Activated naive CD8-positive, alpha-beta T cell treated with anti-CD3 and anti-CD28 coated beads, Interleukin-2, amount 10 ng/mL, durations not matched to agents 7 days and 5 days (primary cell): ENCODE measurements around the gene TNS3. TPM values are rescaled to one million over a fixed set of nuclear protein-coding genes. Genes with fewer than 3 reads are reported as not detected.
"Not testable (repeated sequence)": the region's sequence is repeated elsewhere in the genome, so short reads cannot be mapped to it uniquely, and the experiment has no call there.

ENCODE experiments used
- ATAC-seq: fragments of 150-1000 bp; cut with Tn5 transposase; one replicate; pipeline ENCODE4 v1.10.0; 2021; ENCODE audit warnings: low read depth, moderate library complexity
- POLR2A ChIA-PET: fragments of 350-600 bp; sonication (Branson Sonifier 250); formaldehyde crosslinking; loops from one replicate; lab custom pipeline; 2021; ENCODE audit warnings: antibody characterized with exemption; lab: Charles Lee
- DNase-seq: peaks from one replicate; pipeline ENCODE4 v3.0.0; 2021
- H3K27ac Mint-ChIP-seq: one replicate; pipeline ENCODE4 v1.8.0; 2022; ENCODE audit warnings: mild to moderate bottlenecking, mixed read lengths
- H3K27me3 Mint-ChIP-seq: one replicate; pipeline ENCODE4 v1.8.0; 2022; ENCODE audit warnings: mild to moderate bottlenecking, moderate library complexity, mixed read lengths
- H3K36me3 Mint-ChIP-seq: one replicate; pipeline ENCODE4 v1.8.0; 2021; ENCODE audit warnings: mild to moderate bottlenecking, mixed read lengths
- H3K4me1 Mint-ChIP-seq: one replicate; pipeline ENCODE4 v1.8.0; 2021; ENCODE audit warnings: mixed read lengths
- H3K4me3 Mint-ChIP-seq: one replicate; pipeline ENCODE4 v1.8.0; 2022; ENCODE audit warnings: mild to moderate bottlenecking, moderate library complexity, mixed read lengths
- H3K9me3 Mint-ChIP-seq: one replicate; pipeline ENCODE4 v1.8.0; 2021; ENCODE audit warnings: mixed read lengths
- total RNA-seq, 2 experiments: library from RNA; stranded (reverse); gene quantifications; one replicate each; pipeline ENCODE4 v1.2.3, GENCODE V29; 2021

TNS3 gene
- total RNA-seq, 2 experiments from 2014 or later = 1.1 to 2.0 TPM

GRCh38 chr7:47444376-47445098 lies 137.4 kb downstream of the TNS3 start:
- Mint-ChIP-seq H3K27me3 (peaks cover 2% of the 10 kb centered on the region), H3K9me3 (no peaks in the 10 kb centered on the region), H3K4me3 (no peak overlapping the region), H3K36me3 (no peaks in the 10 kb centered on the region), H3K27ac (no peak overlapping the region), H3K4me1 (no peaks in the 10 kb centered on the region)
- POLR2A ChIA-PET = no interaction called here
- ATAC-seq (no peak), DNase-seq (no peak)

DNA sequence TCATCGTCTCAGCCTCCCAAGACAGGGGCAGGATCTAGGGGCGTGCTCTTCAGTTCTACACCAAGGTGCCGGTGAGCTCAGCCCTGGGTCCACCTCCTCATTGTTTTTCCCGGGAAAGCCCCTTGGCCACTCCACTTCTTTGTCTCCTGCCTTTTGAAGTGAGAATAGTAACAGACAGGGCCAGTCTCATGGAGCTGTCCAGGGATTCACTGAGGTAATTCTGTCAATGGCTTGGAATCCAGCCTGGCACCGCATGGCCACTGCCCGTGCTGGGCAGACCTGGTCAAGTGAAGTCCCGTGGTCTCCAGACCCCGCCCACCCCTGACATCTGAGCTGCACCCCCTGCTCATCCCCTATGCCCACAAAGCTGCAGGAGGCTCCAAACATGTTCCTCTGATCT lies 138.9 kb downstream of the TNS3 start:
- H3K4me3 Mint-ChIP-seq = no peak overlapping the region
- H3K27ac Mint-ChIP-seq = no peak overlapping the region
- DNase-seq (no peak), ATAC-seq (no peak)
- POLR2A ChIA-PET = no interaction called here
- peaks cover 2% of the 10 kb centered on the region for H3K27me3 Mint-ChIP-seq
- no peaks in the 10 kb centered on the region for H3K4me1 Mint-ChIP-seq
- H3K36me3 Mint-ChIP-seq = no peaks in the 10 kb centered on the region
- H3K9me3 Mint-ChIP-seq = no peaks in the 10 kb centered on the region

DNA sequence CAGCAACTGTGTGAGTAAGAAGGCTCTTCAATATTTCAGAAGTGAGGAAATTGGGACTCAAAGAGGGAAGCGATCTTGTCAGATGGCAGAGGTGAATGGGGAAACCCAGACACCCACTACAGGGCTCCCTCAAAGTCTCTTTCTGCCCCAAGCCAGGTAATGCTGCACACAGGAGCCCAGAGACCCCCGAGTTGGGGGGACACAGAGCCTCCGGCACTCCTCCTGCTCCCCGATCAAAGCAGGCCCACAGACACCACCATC lies 139.4 kb downstream of the TNS3 start:
- H3K9me3 Mint-ChIP-seq = no peaks in the 10 kb centered on the region
- ATAC-seq = no peak
- H3K4me1 Mint-ChIP-seq = no peaks in the 10 kb centered on the region
- no peaks in the 10 kb centered on the region for H3K36me3 Mint-ChIP-seq
- H3K4me3 Mint-ChIP-seq = no peak overlapping the region
- no peak overlapping the region for H3K27ac Mint-ChIP-seq
- POLR2A ChIA-PET = no interaction called here
- no peaks in the 10 kb centered on the region for H3K27me3 Mint-ChIP-seq
- DNase-seq = no peak

DNA sequence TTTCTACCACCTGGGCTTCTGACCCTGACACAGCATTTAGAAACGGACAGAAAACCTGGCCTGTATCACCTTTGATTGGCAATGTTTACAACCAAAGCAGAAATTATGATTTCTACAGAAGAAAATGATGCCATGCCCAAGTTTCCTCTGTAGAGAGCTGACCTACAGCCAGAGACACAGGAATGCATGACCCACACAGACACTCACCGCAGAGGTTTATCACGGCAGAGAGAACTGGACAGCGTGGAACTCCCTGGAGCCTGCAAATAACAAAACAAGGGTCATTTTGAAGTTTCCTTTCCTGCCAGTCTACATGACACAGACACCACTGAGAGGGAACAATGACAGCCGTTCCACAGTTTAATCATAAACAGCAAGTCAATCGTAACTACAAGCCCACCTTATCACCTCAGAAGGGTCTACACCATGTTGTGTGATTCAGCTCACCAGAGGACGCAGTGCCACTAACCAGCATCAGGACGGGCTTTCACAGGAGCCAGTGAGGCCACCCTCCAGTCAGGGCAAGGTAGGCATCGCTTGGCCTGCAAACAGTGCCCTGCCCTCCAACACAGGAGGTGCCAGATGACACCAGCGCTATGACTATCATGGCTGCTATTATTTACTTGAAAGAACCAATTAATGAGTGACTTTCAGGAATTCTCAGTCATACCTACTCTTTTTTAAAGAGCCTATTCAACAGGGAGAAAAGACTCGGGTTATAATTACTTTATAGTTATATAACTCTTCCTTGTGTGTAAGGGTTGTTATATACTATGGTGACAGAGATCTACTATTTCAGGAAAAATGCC lies 139.9 kb downstream of the TNS3 start:
- Mint-ChIP-seq H3K27me3 (no peaks in the 10 kb centered on the region), H3K9me3 (no peaks in the 10 kb centered on the region), H3K36me3 (no peaks in the 10 kb centered on the region), H3K27ac (no peak overlapping the region), H3K4me3 (no peak overlapping the region), H3K4me1 (no peaks in the 10 kb centered on the region)
- POLR2A ChIA-PET = no interaction called here
- ATAC-seq (no peak), DNase-seq (no peak)

DNA sequence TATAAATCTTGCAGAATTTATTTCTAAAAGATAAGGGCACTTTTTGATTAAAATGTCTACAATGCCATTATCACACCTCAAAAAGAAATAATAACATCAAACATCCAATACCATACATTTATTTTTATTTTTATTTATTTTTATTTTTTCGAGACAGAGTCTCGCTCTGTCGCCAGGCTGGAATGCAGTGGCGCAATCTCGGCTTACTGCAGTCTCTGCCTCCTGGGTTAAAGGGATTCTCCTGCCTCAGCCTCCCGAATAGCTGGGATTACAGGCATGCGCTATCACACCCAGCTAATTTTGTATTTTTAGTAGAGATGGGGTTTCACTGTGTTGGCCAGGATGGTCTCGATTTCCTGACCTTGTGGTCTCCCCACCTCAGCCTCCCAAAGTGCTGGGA lies 140.9 kb downstream of the TNS3 start:
- ATAC-seq, H3K27me3 Mint-ChIP-seq, H3K27ac Mint-ChIP-seq: not testable (repeated sequence)

DNA sequence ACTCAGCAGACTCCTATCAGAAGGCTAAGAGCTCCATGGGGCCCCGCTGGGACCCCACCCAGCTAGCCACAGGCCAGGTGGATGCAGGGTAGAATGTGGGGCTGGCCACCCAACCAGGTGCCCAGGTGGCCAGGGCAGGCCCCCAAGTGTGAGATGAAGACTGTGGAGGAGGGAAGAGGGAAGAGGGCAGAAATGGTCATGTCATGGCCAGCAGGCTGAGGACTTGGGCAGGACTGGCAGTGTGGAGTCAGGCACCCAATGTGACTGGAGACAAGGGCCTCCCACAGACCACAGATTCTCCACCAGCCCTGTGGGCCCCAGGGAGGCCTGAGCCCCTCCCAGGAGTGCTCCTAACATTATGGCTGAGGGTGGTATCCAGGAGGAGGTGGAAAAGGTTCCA lies 141.6 kb downstream of the TNS3 start:
- ATAC-seq (no peak), DNase-seq (no peak)
- no peaks in the 10 kb centered on the region for H3K27me3 Mint-ChIP-seq
- H3K4me3 Mint-ChIP-seq = no peak overlapping the region
- H3K27ac Mint-ChIP-seq = no peak overlapping the region
- no peaks in the 10 kb centered on the region for H3K9me3 Mint-ChIP-seq
- no peaks in the 10 kb centered on the region for H3K36me3 Mint-ChIP-seq
- no peaks in the 10 kb centered on the region for H3K4me1 Mint-ChIP-seq
- POLR2A ChIA-PET = no interaction called here

More for the DNA sequence above, 140.9 kb downstream of the TNS3 start:
- POLR2A ChIA-PET, H3K36me3 Mint-ChIP-seq, H3K4me3 Mint-ChIP-seq, H3K9me3 Mint-ChIP-seq, DNase-seq, H3K4me1 Mint-ChIP-seq: not testable (repeated sequence)

GRCh38 chr7:47439181-47439667 lies 142.7 kb downstream of the TNS3 start:
- no peaks in the 10 kb centered on the region for H3K36me3 Mint-ChIP-seq
- no peak overlapping the region for H3K27ac Mint-ChIP-seq
- H3K4me1 Mint-ChIP-seq = no peaks in the 10 kb centered on the region
- no peaks in the 10 kb centered on the region for H3K27me3 Mint-ChIP-seq
- DNase-seq = no peak
- POLR2A ChIA-PET = no interaction called here
- no peak for ATAC-seq
- H3K4me3 Mint-ChIP-seq = no peak overlapping the region
- no peaks in the 10 kb centered on the region for H3K9me3 Mint-ChIP-seq

DNA sequence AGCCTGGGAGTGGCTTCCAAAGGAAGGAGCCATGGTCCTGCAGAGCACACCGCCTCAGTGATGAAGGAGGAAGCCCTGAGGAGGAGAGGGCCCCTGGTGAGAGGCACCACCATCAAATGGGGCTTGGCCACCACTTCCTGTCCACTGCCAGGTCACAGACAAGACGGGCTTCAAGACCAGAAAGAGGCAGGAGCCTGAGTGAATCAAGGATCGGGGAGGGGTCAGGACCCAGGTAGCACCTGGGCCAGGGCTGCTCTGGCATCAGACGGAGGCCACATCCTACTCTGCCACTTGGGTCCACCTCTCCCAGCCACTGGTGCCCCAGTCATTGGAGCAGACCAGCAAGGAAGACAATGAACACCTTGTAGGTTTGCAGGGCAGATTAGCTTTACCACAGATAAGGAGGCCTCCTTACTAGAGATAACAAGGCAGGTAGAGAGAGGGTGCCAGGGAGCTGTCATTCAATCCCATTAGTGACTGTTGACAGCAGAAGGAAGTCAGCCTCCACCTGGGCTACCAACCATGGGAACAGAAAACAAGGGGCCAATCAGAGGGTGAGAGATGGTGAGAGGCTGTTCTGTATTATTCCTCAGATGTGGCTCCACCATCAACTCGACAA lies 143.4 kb downstream of the TNS3 start:
- DNase-seq = no peak
- no peaks in the 10 kb centered on the region for H3K4me1 Mint-ChIP-seq
- ATAC-seq = no peak
- no peaks in the 10 kb centered on the region for H3K36me3 Mint-ChIP-seq
- POLR2A ChIA-PET = no interaction called here
- no peak overlapping the region for H3K27ac Mint-ChIP-seq
- H3K9me3 Mint-ChIP-seq = no peaks in the 10 kb centered on the region
- H3K27me3 Mint-ChIP-seq = no peaks in the 10 kb centered on the region
- H3K4me3 Mint-ChIP-seq = no peak overlapping the region

GRCh38 chr7:47435889-47436312 lies 146.0 kb downstream of the TNS3 start:
- no peaks in the 10 kb centered on the region for H3K9me3 Mint-ChIP-seq
- no peaks in the 10 kb centered on the region for H3K27me3 Mint-ChIP-seq
- H3K27ac Mint-ChIP-seq = no peak overlapping the region
- POLR2A ChIA-PET = interaction anchor here (0.6 kb wide), 1 partner anchor 146 kb away, joined by 3 read pairs; the partner anchor contains the start of gene TNS3
- no peak for ATAC-seq
- no peaks in the 10 kb centered on the region for H3K4me1 Mint-ChIP-seq
- DNase-seq = no peak
- H3K36me3 Mint-ChIP-seq = no peaks in the 10 kb centered on the region
- H3K4me3 Mint-ChIP-seq = no peak overlapping the region

GRCh38 chr7:47433564-47433895 lies 148.4 kb downstream of the TNS3 start:
- H3K36me3 Mint-ChIP-seq = no peaks in the 10 kb centered on the region
- POLR2A ChIA-PET = no interaction called here
- ATAC-seq (no peak), DNase-seq (no peak)
- H3K27ac Mint-ChIP-seq = no peak overlapping the region
- H3K27me3 Mint-ChIP-seq = no peaks in the 10 kb centered on the region
- H3K4me1 Mint-ChIP-seq = peaks cover 1% of the 10 kb centered on the region
- H3K9me3 Mint-ChIP-seq = no peaks in the 10 kb centered on the region
- no peak overlapping the region for H3K4me3 Mint-ChIP-seq

DNA sequence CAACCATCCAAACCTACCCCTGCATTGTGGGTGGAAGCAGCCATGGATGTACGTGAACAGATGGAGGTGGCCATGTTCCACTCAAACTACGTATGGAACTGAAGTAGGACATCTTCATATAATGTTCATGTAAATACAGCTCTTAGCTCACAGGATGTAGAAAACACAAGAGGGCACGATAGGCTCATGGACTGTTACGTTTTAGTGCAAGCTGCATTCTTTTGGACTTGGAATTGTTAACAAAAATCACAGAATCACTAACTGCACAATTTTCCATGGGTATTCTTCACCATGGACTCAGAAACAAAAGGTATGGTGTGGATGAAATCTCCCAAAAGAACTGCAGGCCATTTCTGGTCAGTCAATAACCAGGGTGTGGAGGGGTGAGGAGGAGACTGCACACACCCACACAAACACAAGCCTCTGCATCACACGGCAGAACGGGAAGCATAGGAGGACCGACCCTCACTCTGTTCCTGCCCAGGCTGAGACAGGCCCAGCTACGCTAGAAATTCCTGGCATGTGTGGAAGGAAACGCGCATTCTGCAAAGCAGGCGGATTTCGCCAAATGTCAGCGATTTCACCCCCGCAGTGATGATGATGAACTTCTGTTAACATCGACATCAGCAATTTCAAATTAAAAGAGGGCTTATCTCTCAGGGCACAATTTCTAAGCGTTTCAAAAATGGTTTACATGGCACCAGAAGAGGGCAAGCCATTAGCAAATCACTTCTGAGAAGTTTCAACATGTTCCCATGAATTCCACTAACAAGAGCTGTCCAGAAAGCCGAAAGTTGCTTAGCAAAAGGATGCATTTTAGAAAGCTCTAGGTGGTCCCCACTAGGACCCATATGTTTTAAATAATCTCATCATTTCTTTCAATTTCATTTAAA lies 149.0 kb downstream of the TNS3 start:
- H3K27ac Mint-ChIP-seq = no peak overlapping the region

GRCh38 chr7:47430422-47430821 lies 151.5 kb downstream of the TNS3 start:
- Mint-ChIP-seq H3K4me1 (peaks cover 1% of the 10 kb centered on the region), H3K9me3 (no peaks in the 10 kb centered on the region), H3K4me3 (no peak overlapping the region), H3K27me3 (peaks cover 3% of the 10 kb centered on the region), H3K27ac (no peak overlapping the region), H3K36me3 (no peaks in the 10 kb centered on the region)
- no peak for ATAC-seq
- no peak for DNase-seq
- POLR2A ChIA-PET = no interaction called here

More for the DNA sequence above, 149.0 kb downstream of the TNS3 start:
- DNase-seq (no peak), ATAC-seq (no peak)
- POLR2A ChIA-PET = no interaction called here
- Mint-ChIP-seq H3K9me3 (no peaks in the 10 kb centered on the region), H3K4me3 (no peak overlapping the region), H3K4me1 (peaks cover 1% of the 10 kb centered on the region), H3K27me3 (no peaks in the 10 kb centered on the region), H3K36me3 (no peaks in the 10 kb centered on the region)

GRCh38 chr7:47428768-47429472 lies 153.0 kb downstream of the TNS3 start:
- H3K27me3 Mint-ChIP-seq = peaks cover 3% of the 10 kb centered on the region
- no peak for ATAC-seq
- no peak overlapping the region for H3K4me3 Mint-ChIP-seq
- no peak overlapping the region for H3K27ac Mint-ChIP-seq
- H3K4me1 Mint-ChIP-seq = peaks cover 1% of the 10 kb centered on the region
- H3K9me3 Mint-ChIP-seq = no peaks in the 10 kb centered on the region
- H3K36me3 Mint-ChIP-seq = no peaks in the 10 kb centered on the region
- POLR2A ChIA-PET = no interaction called here
- DNase-seq = no peak
